Fibroblast of skin of right quadriceps (primary cell): ENCODE data around the gene DMD.
"Not testable (repeated sequence)": the region's sequence is repeated elsewhere in the genome, so short reads cannot be mapped to it uniquely, and the experiment has no call there.

Source experiments
- DNase-seq: peaks from one replicate; pipeline ENCODE4 v3.0.0-alpha.2; 2013

The DMD gene

GRCh38 chrX:31663172-31663571, 1548.2 kb downstream of the DMD start:
- no peak for DNase-seq

GRCh38 chrX:31661280-31661810, 1550.0 kb downstream of the DMD start:
- DNase-seq: no peak

- peak; percentile 24 for DNase-seq
These were observed 1553.0 kb downstream of the DMD start for GRCh38 chrX:31658360-31658759.

GRCh38 chrX:31656013-31656412, 1555.3 kb downstream of the DMD start:
- peak; percentile 55 for DNase-seq

GRCh38 chrX:31653422-31653821, 1557.9 kb downstream of the DMD start:
- no peak for DNase-seq

GRCh38 chrX:31652650-31653049, 1558.7 kb downstream of the DMD start:
- no peak for DNase-seq

- no peak for DNase-seq
These were observed 1562.1 kb downstream of the DMD start for GRCh38 chrX:31649201-31649600.

- DNase-seq: no peak
These were observed 1578.0 kb downstream of the DMD start for GRCh38 chrX:31633349-31633748.

GRCh38 chrX:31629195-31629594, 1582.2 kb downstream of the DMD start:
- no peak for DNase-seq

- DNase-seq: peak; percentile 90
These were observed 1602.2 kb downstream of the DMD start for GRCh38 chrX:31609130-31609529.

- DNase-seq: no peak
These were observed 1602.7 kb downstream of the DMD start for GRCh38 chrX:31608638-31609037.

GRCh38 chrX:31606771-31607170, 1604.6 kb downstream of the DMD start:
- DNase-seq: no peak

- no peak for DNase-seq
These were observed 1606.6 kb downstream of the DMD start for GRCh38 chrX:31604629-31605221.

- peak; percentile 55 for DNase-seq
These were observed 1607.8 kb downstream of the DMD start for GRCh38 chrX:31603411-31604120.

- DNase-seq: no peak
These were observed 1610.5 kb downstream of the DMD start for GRCh38 chrX:31600823-31601222.

GRCh38 chrX:31593353-31593752, 1618.0 kb downstream of the DMD start:
- DNase-seq: no peak

GRCh38 chrX:31591355-31591754, 1620.0 kb downstream of the DMD start:
- no peak for DNase-seq

- DNase-seq: peak; percentile 75
These were observed 1620.7 kb downstream of the DMD start for GRCh38 chrX:31590581-31591114.

GRCh38 chrX:31589503-31589902, 1621.8 kb downstream of the DMD start:
- no peak for DNase-seq

GRCh38 chrX:31588355-31588754, 1623.0 kb downstream of the DMD start:
- DNase-seq: no peak

- DNase-seq: not testable (repeated sequence)
These were observed 1627.5 kb downstream of the DMD start for GRCh38 chrX:31583892-31584291.

GRCh38 chrX:31580726-31581125, 1630.6 kb downstream of the DMD start:
- peak; percentile 89 for DNase-seq

GRCh38 chrX:31580227-31580626, 1631.1 kb downstream of the DMD start:
- peak; percentile 66 for DNase-seq

- peak; percentile 47 for DNase-seq
These were observed 1639.0 kb downstream of the DMD start for GRCh38 chrX:31572360-31572759.
